ENCODE data around the gene CDK15. TPM values are rescaled to one million over a fixed set of nuclear protein-coding genes. Genes with fewer than 3 reads are reported as not detected.

The CDK15 gene
- total and polyA plus RNA-seq, 2 experiments from 2014 or later, result 0.27 TPM; not detected in 1

DNA sequence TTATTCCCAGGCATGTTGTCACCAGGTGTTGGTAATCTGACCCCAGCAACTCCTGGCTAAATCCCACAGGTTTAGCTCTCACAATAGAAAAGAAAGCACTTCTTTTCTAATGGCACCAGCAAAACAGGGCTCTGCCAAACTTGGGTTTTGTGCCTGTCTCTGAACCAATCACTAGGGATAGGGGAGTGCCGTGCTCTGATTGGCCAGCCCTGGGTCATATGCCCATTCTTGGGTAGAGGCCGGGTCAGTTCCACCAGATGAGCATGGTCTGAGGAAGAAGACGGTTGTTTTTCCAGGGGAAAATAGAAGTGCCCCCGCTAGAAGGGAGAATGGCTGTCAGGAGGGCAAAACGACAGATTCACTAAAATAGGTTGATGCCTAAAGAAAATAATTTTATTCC, 14.7 kb downstream of the CDK15 start:
- Histone ChIP-seq H3F3A (replicated peaks; ENCODE audit: low read depth) (no peaks in the 10 kb centered on the region), H2AFZ (no peak overlapping the region), H3K79me2 (replicated peaks; ENCODE audit: insufficient read depth) (no peaks in the 10 kb centered on the region), H3K27me3 (ENCODE audit: insufficient read depth) (no peaks in the 10 kb centered on the region), H3K27ac (ENCODE audit: low read depth) (no peak overlapping the region), H3K4me2 (no peak overlapping the region), H3K4me3 (no peak overlapping the region), H4K20me1 (replicated peaks; ENCODE audit: insufficient read depth) (no peaks in the 10 kb centered on the region), H3K4me1 (ENCODE audit: insufficient read depth) (no peaks in the 10 kb centered on the region), H3K36me3 (ENCODE audit: insufficient read depth) (no peaks in the 10 kb centered on the region), H3K9me2 (ENCODE audit: insufficient read depth) (peaks cover 6% of the 10 kb centered on the region; the same call in 1 of the 2 replicates)
- H3K36me3 Mint-ChIP-seq (ENCODE audit: low read depth), result peaks cover 6% of the 10 kb centered on the region; the same call in 1 of the 3 replicates
- no peaks in the 10 kb centered on the region for H3K4me1 Mint-ChIP-seq
- no peaks in the 10 kb centered on the region for H3K27me3 Mint-ChIP-seq (ENCODE audit: insufficient read depth, low read depth, poor library complexity)
- no peak overlapping the region for H3K4me3 Mint-ChIP-seq
- peak; percentile 88 for ATAC-seq
- no peak for TF ChIP-seq POLR2AphosphoS5 (IDR thresholded peaks at IDR 0.05; ENCODE audit: low read depth)
- TF ChIP-seq ZNF114 (CRISPR knock-in tag; IDR thresholded peaks at IDR 0.05), result no peak
- TF ChIP-seq, protein P1, sequence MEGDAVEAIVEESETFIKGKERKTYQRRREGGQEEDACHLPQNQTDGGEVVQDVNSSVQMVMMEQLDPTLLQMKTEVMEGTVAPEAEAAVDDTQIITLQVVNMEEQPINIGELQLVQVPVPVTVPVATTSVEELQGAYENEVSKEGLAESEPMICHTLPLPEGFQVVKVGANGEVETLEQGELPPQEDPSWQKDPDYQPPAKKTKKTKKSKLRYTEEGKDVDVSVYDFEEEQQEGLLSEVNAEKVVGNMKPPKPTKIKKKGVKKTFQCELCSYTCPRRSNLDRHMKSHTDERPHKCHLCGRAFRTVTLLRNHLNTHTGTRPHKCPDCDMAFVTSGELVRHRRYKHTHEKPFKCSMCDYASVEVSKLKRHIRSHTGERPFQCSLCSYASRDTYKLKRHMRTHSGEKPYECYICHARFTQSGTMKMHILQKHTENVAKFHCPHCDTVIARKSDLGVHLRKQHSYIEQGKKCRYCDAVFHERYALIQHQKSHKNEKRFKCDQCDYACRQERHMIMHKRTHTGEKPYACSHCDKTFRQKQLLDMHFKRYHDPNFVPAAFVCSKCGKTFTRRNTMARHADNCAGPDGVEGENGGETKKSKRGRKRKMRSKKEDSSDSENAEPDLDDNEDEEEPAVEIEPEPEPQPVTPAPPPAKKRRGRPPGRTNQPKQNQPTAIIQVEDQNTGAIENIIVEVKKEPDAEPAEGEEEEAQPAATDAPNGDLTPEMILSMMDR (conservative IDR thresholded peaks at IDR 0.05; ENCODE audit: low read depth in 2 of 2), result no peak
- TF ChIP-seq, protein P2, sequence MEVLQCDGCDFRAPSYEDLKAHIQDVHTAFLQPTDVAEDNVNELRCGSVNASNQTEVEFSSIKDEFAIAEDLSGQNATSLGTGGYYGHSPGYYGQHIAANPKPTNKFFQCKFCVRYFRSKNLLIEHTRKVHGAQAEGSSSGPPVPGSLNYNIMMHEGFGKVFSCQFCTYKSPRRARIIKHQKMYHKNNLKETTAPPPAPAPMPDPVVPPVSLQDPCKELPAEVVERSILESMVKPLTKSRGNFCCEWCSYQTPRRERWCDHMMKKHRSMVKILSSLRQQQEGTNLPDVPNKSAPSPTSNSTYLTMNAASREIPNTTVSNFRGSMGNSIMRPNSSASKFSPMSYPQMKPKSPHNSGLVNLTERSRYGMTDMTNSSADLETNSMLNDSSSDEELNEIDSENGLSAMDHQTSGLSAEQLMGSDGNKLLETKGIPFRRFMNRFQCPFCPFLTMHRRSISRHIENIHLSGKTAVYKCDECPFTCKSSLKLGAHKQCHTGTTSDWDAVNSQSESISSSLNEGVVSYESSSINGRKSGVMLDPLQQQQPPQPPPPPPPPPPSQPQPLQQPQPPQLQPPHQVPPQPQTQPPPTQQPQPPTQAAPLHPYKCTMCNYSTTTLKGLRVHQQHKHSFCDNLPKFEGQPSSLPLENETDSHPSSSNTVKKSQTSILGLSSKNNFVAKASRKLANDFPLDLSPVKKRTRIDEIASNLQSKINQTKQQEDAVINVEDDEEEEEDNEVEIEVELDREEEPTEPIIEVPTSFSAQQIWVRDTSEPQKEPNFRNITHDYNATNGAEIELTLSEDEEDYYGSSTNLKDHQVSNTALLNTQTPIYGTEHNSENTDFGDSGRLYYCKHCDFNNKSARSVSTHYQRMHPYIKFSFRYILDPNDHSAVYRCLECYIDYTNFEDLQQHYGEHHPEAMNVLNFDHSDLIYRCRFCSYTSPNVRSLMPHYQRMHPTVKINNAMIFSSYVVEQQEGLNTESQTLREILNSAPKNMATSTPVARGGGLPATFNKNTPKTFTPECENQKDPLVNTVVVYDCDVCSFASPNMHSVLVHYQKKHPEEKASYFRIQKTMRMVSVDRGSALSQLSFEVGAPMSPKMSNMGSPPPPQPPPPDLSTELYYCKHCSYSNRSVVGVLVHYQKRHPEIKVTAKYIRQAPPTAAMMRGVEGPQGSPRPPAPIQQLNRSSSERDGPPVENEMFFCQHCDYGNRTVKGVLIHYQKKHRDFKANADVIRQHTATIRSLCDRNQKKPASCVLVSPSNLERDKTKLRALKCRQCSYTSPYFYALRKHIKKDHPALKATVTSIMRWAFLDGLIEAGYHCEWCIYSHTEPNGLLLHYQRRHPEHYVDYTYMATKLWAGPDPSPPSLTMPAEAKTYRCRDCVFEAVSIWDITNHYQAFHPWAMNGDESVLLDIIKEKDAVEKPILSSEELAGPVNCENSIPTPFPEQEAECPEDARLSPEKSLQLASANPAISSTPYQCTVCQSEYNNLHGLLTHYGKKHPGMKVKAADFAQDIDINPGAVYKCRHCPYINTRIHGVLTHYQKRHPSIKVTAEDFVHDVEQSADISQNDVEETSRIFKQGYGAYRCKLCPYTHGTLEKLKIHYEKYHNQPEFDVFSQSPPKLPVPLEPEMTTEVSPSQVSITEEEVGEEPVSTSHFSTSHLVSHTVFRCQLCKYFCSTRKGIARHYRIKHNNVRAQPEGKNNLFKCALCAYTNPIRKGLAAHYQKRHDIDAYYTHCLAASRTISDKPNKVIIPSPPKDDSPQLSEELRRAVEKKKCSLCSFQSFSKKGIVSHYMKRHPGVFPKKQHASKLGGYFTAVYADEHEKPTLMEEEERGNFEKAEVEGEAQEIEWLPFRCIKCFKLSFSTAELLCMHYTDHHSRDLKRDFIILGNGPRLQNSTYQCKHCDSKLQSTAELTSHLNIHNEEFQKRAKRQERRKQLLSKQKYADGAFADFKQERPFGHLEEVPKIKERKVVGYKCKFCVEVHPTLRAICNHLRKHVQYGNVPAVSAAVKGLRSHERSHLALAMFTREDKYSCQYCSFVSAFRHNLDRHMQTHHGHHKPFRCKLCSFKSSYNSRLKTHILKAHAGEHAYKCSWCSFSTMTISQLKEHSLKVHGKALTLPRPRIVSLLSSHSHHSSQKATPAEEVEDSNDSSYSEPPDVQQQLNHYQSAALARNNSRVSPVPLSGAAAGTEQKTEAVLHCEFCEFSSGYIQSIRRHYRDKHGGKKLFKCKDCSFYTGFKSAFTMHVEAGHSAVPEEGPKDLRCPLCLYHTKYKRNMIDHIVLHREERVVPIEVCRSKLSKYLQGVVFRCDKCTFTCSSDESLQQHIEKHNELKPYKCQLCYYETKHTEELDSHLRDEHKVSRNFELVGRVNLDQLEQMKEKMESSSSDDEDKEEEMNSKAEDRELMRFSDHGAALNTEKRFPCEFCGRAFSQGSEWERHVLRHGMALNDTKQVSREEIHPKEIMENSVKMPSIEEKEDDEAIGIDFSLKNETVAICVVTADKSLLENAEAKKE (CRISPR knock-in tag; IDR thresholded peaks at IDR 0.05), result no peak
- peaks cover 17% of the 10 kb centered on the region; the same call in 2 of the 3 replicates for H3K9me3 Mint-ChIP-seq
- H3K27ac Mint-ChIP-seq, result no peak overlapping the region
- DNase-seq (ENCODE audit: low spot score), result peak; percentile 43
